GM23248 (cell line): ENCODE data around the gene SCRN3.

ENCODE experiments used
- EZH2 ChIP-seq: fragments of 200-600 bp; sonication (generic); IDR thresholded peaks from 2 replicates; pipeline ENCODE4 v1.6.1; 2018; ENCODE audit warnings: antibody characterized with exemption, mild to moderate bottlenecking; ENCODE audit not compliant: insufficient read depth, poor library complexity, severe bottlenecking
- EZH2phosphoT487 ChIP-seq: fragments of 200-600 bp; sonication (generic); IDR thresholded peaks from 2 replicates; pipeline ENCODE4 v1.6.1; 2018; ENCODE audit warnings: antibody characterized with exemption, moderate library complexity, mild to moderate bottlenecking, low read depth; ENCODE audit not compliant: insufficient read depth

DNA sequence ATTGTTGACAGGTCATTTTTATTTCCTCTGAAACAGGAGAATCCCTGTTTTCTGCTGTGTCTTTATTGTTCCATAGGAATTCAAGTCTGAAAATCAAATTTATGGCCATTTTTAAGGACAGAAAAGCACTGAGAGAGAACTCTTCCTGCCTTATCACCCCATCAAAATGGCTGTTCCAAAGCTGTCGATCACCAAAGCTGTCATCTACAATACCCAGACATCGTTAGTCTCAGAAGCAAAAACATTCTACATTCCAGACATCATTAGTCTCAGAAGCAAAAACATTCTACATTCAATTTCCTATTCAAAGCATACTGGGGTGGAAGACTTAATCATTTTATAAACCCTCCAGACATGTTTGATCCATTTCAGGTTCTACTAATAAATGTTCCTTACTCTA lies 44.4 kb downstream of the SCRN3 start:
- TF ChIP-seq EZH2 (no peak), EZH2phosphoT487 (no peak)
